COLO668 (cell line): Measurements from ENCODE around the gene SFRP5.

Experiments
- DNase-seq: peaks from one replicate; lab custom pipeline; 2025; ENCODE audit not compliant: unreplicated experiment; lab: John Stamatoyannopoulos, UW

Gene SFRP5

GRCh38 chr10:97771913-97772823 lies at the start of gene SFRP5:
Gene SFRP5, minus strand, starts transcription at chr10:97771999. Its CDS starts 166 bp downstream, at chr10:97771833.
- no peak for DNase-seq

GRCh38 chr10:97820096-97820704 lies 48.4 kb upstream of the SFRP5 start:
- no peak for DNase-seq

DNA sequence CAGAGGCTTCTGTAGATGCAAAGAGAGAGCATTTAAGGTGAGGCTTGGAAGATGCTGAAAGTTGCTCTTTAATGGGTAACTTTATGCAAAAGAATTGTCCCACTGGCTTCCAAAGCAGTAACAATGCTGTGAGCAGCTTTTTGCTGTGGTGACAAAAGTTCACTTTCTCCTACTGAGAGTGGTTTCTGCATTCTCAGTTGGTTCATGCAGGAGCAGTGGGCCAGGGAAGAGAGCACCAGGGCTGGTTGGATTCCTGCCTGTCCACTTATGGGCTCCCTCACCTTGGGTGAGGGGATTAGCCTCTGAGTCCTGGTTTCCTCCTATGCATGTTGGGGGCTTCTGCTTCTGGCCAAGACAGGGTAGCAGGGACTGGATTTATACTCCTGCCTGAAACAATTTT lies 46.8 kb upstream of the SFRP5 start:
- DNase-seq: no peak

GRCh38 chr10:97816609-97817008 lies 44.8 kb upstream of the SFRP5 start:
- DNase-seq: no peak

DNA sequence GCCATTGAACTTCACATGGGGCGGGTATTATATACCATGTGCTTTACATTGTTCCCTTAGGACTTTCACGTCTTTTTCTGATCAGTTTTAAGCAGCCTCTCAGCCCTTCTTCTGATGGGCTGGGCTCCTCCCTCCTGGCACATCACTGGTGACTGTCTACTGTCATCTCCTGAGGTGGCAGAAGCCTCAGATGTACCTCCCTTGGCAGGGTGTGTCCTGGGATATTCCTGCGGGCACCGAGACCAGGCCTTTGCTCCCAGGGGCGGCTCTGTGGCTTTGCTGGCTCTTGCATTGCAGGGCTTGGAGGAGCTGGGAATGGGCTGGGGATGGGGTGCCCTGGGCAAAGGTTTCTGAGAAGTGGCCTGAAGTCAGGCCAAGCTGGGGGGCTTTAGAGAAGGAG lies 43.2 kb upstream of the SFRP5 start:
- no peak for DNase-seq

DNA sequence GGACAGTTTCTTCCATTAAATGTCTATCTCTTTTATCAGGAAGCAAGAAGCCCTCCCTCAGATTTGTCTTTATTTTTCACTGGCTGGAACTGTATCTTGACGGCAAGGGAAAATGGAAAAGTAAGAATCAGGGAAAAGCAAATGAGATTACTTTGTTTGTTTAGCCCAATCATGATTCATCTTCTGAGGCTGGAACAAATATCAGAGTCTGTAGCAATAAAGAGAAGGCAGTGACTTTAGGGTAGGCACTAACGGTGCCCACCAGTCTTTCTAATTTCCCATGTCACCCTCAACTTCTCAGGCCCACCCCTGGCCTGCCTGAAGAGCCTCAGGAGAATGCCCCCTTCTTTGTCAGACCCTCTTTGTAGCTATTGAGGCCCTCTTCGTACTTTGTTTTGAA lies 41.5 kb upstream of the SFRP5 start:
- DNase-seq: no peak

DNA sequence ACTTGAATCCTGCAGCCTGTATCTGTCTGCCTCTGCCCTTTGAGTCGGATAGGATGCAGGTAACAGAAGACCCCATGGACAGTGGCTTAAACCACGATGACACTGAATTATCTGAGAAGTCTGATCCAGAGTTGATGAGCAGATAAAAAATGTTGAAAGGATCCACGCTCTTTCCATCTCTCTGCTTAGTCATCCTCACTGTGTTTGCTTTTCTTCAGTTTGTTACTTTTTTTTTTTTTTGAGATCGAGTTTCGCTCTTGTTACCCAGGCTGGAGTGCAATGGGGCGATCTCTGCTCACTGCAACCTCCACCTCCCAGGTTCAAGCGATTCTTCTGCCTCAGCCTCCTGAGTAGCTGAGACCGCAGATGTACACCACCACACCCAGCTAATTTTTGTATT lies 40.9 kb upstream of the SFRP5 start:
- no peak for DNase-seq

DNA sequence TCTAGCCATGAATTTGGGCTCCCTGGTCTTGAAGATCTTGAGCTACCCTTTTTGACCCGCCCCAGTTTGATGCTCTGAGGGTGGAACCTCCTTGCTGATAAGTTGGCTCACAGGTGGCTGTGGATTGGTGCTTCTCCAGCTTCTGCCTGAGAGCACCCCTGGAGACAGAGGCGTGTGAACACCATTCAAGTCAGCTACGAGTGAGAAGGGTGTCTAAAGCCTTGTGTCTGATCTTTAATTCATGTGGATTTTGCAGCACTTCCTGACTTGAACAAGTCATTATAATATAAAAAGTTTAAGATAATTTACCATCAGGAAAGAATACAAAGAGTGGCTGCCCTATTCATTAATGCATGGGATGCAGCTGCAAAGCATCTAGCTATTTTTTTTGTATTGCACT lies 40.2 kb upstream of the SFRP5 start:
- DNase-seq: no peak

- peak; percentile 39 for DNase-seq
These were observed 38.6 kb upstream of the SFRP5 start for GRCh38 chr10:97810446-97810845.

DNA sequence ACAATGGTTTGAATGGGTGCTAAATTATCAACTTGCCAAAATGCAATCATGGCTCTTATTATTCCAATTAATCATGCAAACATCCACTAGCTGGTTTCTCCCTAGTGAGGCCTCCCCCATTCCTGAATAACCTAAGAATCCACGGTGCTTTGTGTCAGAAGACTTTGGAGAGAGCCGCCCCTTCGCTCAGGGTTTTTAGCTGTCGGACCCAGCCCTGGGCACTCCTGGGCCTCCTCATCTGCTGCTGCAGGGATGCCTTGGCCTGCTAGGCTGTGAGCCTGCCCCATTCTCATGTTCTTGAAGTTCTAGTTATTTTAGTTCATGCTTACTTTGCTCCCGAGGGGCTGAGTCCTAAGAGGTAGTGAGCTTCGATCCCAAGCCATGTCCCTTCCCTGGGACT lies 34.1 kb upstream of the SFRP5 start:
- no peak for DNase-seq

DNA sequence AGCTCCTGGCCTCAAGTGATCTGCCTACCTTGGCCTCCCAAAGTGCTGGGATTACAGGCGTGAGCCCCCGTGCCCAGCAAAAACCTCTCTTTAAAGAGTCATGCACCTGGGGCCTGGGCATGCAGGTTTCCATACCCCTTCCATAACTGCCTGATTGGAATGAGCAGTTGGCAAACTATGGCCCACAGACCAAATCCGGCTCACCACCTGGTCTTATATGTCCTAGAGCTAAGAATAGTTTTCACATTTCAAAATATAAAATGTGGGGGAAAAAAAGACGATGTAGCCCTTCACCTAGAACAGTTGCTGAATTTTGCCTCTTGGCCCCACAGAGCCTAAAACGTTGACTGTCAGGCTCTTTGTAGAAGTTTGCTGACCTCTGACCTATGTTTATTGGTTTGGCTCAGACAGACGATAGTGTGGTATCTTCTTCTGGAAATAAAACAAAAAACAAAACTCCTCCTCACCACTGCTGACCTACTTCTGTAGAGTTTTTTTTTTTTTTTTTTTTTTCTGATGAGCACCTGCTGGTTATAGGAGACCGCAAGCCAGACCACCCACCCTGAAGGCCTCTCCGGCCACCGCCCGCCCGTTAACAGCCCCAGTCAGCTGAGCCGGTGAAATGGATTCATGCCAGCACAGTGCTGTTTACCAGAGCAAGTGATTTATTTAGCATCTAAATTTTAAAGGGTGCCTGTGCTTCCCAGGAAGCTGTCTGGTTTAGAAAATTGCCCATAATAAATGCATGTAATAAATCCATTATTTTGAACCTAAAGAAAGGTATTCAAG lies 33.5 kb upstream of the SFRP5 start:
- no peak for DNase-seq

GRCh38 chr10:97801422-97801821 lies 29.6 kb upstream of the SFRP5 start:
- no peak for DNase-seq

- DNase-seq: no peak
These were observed 28.7 kb upstream of the SFRP5 start for GRCh38 chr10:97800474-97800873.

DNA sequence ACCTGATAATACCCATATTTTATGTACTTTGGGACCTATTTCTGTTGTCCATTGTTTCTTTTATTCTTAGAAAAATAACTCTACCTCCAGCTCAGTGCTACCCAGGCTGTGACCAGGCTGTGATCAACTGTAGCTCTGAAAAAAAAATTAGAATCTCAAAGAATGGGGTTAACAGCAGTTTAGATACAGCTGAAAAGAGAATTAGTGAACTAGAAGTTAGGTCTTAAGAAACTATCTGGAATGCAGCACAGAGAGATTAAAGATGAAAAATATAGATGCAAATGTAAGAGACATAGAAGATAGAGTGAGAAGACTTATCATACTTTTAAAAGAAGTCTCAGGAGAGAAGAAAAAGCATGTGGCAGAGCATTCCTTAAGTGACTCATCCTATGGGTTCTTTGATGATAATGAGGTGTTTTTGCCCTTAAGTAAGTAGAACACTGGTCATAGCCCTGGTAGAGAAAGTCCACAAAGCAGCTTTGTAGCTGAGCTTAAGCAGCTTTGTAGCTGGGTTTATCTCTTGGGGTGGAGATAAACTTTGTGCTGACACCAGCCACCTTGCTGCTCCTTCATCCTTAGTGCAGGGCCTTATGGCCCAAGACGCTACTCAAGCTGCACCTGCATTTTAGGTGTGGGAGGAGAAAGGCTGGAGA lies 27.3 kb upstream of the SFRP5 start:
- no peak for DNase-seq

- DNase-seq: no peak
These were observed 24.9 kb upstream of the SFRP5 start for GRCh38 chr10:97796651-97797050.

GRCh38 chr10:97795886-97796285 lies 24.1 kb upstream of the SFRP5 start:
- peak; percentile 2 for DNase-seq

- peak; percentile 66 for DNase-seq
These were observed 20.3 kb upstream of the SFRP5 start for GRCh38 chr10:97791824-97792721.

DNA sequence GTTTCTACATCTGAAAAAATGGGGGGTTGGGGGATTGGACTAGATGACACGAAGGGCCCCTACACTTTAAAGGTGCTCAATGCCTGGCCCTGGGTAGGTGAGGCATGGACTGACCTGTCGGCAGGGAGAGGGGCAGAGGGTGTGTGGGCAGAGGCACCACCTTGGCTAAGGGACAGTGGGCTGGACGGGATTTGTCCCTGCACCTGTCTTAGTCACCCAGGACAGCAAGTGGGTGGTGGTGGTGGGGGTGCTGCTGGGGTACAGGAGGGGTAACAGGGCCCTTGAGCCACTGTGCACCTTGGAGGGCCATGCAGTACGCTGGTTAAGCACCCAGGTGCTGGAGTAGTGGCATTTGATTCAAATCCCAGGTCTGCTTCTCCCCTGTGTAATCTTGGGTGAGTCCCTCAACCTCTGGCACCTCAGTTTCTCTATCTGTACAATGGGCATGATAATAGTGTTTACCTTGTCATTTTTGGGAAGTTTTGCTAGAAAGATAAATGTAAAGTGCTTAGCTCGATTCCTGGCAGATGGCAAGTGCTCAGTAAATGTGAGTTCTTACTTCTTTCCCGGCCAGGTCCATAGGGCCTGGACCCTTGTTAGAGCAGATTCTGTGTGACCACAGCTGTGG lies 18.1 kb upstream of the SFRP5 start:
- no peak for DNase-seq

- DNase-seq: no peak
These were observed 17.0 kb upstream of the SFRP5 start for GRCh38 chr10:97788552-97789442.
